ENCODE results near the gene EXT2.

Gene EXT2

GRCh38 chr11:44066732-44067141 is 28.7 kb upstream of the EXT2 start:
- no peak for DNase-seq (ENCODE audit: extremely low read depth, insufficient read length)
- TF ChIP-seq, protein P1, sequence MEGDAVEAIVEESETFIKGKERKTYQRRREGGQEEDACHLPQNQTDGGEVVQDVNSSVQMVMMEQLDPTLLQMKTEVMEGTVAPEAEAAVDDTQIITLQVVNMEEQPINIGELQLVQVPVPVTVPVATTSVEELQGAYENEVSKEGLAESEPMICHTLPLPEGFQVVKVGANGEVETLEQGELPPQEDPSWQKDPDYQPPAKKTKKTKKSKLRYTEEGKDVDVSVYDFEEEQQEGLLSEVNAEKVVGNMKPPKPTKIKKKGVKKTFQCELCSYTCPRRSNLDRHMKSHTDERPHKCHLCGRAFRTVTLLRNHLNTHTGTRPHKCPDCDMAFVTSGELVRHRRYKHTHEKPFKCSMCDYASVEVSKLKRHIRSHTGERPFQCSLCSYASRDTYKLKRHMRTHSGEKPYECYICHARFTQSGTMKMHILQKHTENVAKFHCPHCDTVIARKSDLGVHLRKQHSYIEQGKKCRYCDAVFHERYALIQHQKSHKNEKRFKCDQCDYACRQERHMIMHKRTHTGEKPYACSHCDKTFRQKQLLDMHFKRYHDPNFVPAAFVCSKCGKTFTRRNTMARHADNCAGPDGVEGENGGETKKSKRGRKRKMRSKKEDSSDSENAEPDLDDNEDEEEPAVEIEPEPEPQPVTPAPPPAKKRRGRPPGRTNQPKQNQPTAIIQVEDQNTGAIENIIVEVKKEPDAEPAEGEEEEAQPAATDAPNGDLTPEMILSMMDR (IDR thresholded peaks at IDR 0.05; ENCODE audit: insufficient read depth, low read length, poor library complexity, severe bottlenecking) = no peak
- Histone ChIP-seq H3K4me3 (replicated peaks; ENCODE audit: low read depth, low read length) (peak overlapping the region; percentile 72), H3K27me3 (replicated peaks; ENCODE audit: control insufficient read depth, insufficient read depth, low read length) (no peaks in the 10 kb centered on the region), H3K36me3 (ENCODE audit: control insufficient read depth, insufficient read depth, low read length) (no peaks in the 10 kb centered on the region)

DNA sequence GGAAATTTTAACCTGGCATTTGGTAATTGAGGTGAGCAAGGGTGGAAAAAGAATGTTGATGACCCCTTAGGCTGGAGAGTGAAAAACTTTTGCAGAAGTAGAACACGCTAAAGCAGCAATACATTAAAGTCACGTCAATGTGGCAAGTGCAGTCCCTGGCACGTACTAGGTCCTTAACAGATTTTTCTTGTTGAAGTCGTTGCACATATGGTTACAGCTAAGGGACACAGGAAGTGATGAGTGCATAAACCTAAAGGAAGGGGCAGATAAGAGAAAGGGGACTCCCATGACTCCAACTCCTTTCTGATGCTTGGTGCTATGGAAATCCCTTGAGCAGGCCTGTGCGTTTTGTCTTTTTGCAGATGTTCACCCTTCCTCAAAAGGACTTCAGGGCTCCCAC is 28.2 kb upstream of the EXT2 start:
- no peaks in the 10 kb centered on the region for H3K36me3 ChIP-seq (ENCODE audit: control insufficient read depth, insufficient read depth, low read length)
- no peak for DNase-seq (ENCODE audit: extremely low read depth, insufficient read length)
- TF ChIP-seq, protein P1 (IDR thresholded peaks at IDR 0.05; ENCODE audit: insufficient read depth, low read length, poor library complexity, severe bottlenecking) = no peak
- no peaks in the 10 kb centered on the region for H3K27me3 ChIP-seq (replicated peaks; ENCODE audit: control insufficient read depth, insufficient read depth, low read length)
- H3K4me3 ChIP-seq (replicated peaks; ENCODE audit: low read depth, low read length) = no peak overlapping the region

GRCh38 chr11:44068180-44068579 is 27.3 kb upstream of the EXT2 start:
- TF ChIP-seq, protein P1 (IDR thresholded peaks at IDR 0.05; ENCODE audit: insufficient read depth, low read length, poor library complexity, severe bottlenecking) = no peak
- no peak for DNase-seq (ENCODE audit: extremely low read depth, insufficient read length)
- Histone ChIP-seq H3K27me3 (replicated peaks; ENCODE audit: control insufficient read depth, insufficient read depth, low read length) (no peaks in the 10 kb centered on the region), H3K36me3 (ENCODE audit: control insufficient read depth, insufficient read depth, low read length) (no peaks in the 10 kb centered on the region), H3K4me3 (replicated peaks; ENCODE audit: low read depth, low read length) (no peak overlapping the region)

DNA sequence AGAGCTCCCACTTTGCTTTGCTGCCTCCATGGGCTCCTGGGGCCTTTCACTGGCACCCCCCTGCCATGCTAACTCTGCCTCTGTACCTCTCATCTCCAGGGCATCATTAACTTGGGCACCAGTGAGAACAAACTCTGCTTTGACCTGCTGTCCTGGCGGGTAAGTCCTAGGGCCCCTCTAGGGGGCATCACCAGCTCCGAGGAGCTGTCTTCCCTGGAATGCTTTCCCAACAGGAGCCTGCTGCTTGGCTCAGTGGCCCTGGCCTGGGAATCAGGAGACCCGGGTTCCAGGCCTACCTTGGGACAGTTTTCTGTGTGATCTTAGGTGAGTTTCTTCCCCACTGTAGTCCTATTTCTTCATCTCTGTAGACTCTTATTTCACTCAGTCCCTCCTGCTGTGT is 24.3 kb upstream of the EXT2 start:
- Histone ChIP-seq H3K36me3 (ENCODE audit: control insufficient read depth, insufficient read depth, low read length) (no peaks in the 10 kb centered on the region), H3K27me3 (replicated peaks; ENCODE audit: control insufficient read depth, insufficient read depth, low read length) (no peaks in the 10 kb centered on the region)
- DNase-seq (ENCODE audit: extremely low read depth, insufficient read length) = no peak

GRCh38 chr11:44072757-44073658 is 22.5 kb upstream of the EXT2 start:
- no peaks in the 10 kb centered on the region for H3K36me3 ChIP-seq (ENCODE audit: control insufficient read depth, insufficient read depth, low read length)
- no peak overlapping the region for H3K4me3 ChIP-seq (replicated peaks; ENCODE audit: low read depth, low read length)
- TF ChIP-seq, protein P1 (IDR thresholded peaks at IDR 0.05; ENCODE audit: insufficient read depth, low read length, poor library complexity, severe bottlenecking) = no peak
- no peak for DNase-seq (ENCODE audit: extremely low read depth, insufficient read length)
- H3K27me3 ChIP-seq (replicated peaks; ENCODE audit: control insufficient read depth, insufficient read depth, low read length) = no peaks in the 10 kb centered on the region

More for the DNA sequence above, 24.3 kb upstream of the EXT2 start:
- H3K4me3 ChIP-seq (replicated peaks; ENCODE audit: low read depth, low read length) = no peak overlapping the region
- TF ChIP-seq, protein P1 (IDR thresholded peaks at IDR 0.05; ENCODE audit: insufficient read depth, low read length, poor library complexity, severe bottlenecking) = peak; percentile 12
